Measurements from ENCODE around the gene SAV1. TPM values are rescaled to one million over a fixed set of nuclear protein-coding genes. Genes with fewer than 3 reads are reported as not detected.

Gene SAV1
- total and polyA plus RNA-seq, 8 donors = 11.2 to 58.0 (median 26.0) TPM

DNA sequence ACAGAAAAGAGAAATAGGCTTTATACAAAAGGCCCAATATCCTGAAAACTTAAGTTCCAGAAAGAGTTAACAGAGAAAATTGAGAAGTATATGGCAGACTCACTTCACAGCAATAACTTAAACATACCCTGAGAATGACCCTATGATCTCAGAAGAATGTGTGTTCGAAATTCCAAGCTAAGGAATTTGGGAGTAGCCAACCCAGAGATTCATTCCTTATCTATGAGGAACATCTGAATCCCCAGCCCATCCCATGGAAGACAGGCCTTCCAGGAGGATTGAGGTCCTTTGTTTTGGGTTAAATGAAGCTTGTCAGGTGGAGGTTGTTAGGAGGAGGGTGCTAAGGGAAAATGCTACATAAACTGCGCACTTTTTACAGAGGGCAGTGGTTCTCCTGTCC lies 7.5 kb upstream of the SAV1 start:
- intact Hi-C loops (cut with DNase I; ENCODE audit: low total_unique reads) = no loop called here
- TF ChIP-seq POLR2AphosphoS5 (IDR thresholded peaks at IDR 0.05) (no peak), POLR2A (IDR thresholded peaks at IDR 0.05) (no peak), EP300 (IDR thresholded peaks at IDR 0.05) (no peak)
- 80 to 91% (median 85%) methylated on average over 2 of the region's 2 CpGs for WGBS, 5 donors
- Histone ChIP-seq H3K4me1 (peaks cover 9 to 34% (median 15%) of the 10 kb centered on the region in 4 donors), H3K4me3 (no peak overlapping the region), H3K36me3 (no peaks in the 10 kb centered on the region), H3K9me3 (no peaks in the 10 kb centered on the region), H3K27ac (no peak overlapping the region), H3K27me3 (no peaks in the 10 kb centered on the region)
- DNase-seq = no peak

GRCh38 chr14:50670866-50671256 lies 2.8 kb upstream of the SAV1 start:
- intact Hi-C loops (cut with DNase I; ENCODE audit: low total_unique reads) = no loop called here
- Histone ChIP-seq H3K4me3 (no peak overlapping the region), H3K36me3 (no peaks in the 10 kb centered on the region), H3K27ac (no peak overlapping the region), H3K9me3 (no peaks in the 10 kb centered on the region), H3K4me1 (peaks cover 3 to 23% (median 11%) of the 10 kb centered on the region in 4 donors), H3K27me3 (no peaks in the 10 kb centered on the region)
- TF ChIP-seq EP300 (IDR thresholded peaks at IDR 0.05) (no peak), CTCF (IDR thresholded peaks at IDR 0.05) (no peak), POLR2AphosphoS5 (IDR thresholded peaks at IDR 0.05) (no peak), POLR2A (IDR thresholded peaks at IDR 0.05) (no peak)
- no peak for DNase-seq
- 92 to 96% (median 95%) methylated on average over 6 of the region's 6 CpGs for WGBS, 5 donors

DNA sequence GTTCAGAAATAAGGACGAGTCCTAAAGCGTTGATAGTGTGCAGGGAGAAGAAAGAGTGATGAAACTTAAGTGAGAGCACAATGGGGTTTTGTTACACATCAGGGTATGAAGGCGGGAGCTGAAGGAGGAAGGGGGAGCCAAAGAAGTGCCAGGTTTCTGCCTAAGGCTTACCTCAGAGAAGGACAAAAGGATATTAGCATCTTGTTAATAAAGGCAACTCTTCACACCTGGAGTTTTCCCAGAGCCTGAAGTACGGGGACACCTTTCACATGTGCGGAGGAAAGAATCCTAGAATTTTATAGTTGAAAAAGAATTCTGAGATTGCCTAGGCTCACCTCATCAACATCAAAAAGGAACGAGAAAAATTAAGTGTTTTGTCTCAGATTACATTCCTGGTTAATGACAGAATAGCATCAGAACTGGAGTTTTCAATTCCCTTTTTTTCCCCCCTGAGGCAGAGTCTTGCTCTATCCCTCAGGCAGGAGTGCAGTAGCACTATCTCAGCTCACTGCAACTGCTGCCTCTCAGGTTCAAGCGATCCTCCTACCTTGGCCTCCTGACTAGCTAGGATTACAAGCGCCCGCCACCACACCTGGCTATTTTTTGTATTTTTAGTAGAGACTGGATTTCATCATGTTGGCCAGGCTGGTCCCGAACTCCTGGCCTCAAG lies 2.2 kb upstream of the SAV1 start:
- no peak for TF ChIP-seq CTCF (IDR thresholded peaks at IDR 0.05)
- TF ChIP-seq POLR2A (IDR thresholded peaks at IDR 0.05) = no peak
- TF ChIP-seq EP300 (IDR thresholded peaks at IDR 0.05) = no peak
- TF ChIP-seq POLR2AphosphoS5 (IDR thresholded peaks at IDR 0.05) = no peak
- Histone ChIP-seq H3K9me3 (no peaks in the 10 kb centered on the region), H3K27ac (no peak overlapping the region)

DNA sequence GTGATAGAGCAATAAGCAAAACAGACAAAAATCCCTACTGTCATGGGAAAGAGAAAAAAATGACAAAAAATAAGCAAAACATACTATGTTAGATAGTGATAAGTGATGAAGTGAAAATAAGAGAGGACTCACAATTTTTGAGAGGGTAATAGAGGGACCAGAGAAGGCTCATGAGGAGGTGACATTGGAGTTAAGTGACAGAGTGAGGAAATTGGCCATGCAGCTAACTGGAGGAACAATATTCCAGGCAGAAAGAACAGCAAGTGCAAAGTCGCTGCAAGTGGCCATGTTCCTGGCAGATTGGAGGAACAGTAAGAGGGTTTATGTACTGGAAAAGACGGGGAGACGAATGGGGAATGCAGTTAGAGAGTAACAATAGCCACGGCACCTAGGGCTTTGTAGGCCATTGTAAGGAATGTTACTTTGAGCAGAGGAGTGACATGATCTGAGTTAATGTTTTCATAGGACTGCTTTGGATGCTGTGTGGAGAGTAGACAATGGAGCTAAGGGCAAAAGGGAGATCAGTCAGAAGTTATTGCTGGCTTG lies 1.4 kb upstream of the SAV1 start:
- no peak overlapping the region for H3K4me3 ChIP-seq
- 90 to 96% (median 94%) methylated on average over 4 of the region's 4 CpGs for WGBS, 5 donors
- no peak for TF ChIP-seq EP300 (IDR thresholded peaks at IDR 0.05)
- TF ChIP-seq POLR2AphosphoS5 (IDR thresholded peaks at IDR 0.05) = no peak
- no peak for TF ChIP-seq POLR2A (IDR thresholded peaks at IDR 0.05)
- no peak for TF ChIP-seq CTCF (IDR thresholded peaks at IDR 0.05)

More for the DNA sequence above, 2.2 kb upstream of the SAV1 start:
- intact Hi-C loops (cut with DNase I; ENCODE audit: low total_unique reads) = no loop called here
- DNase-seq = no peak
- H3K27me3 ChIP-seq = no peaks in the 10 kb centered on the region
- no peaks in the 10 kb centered on the region for H3K36me3 ChIP-seq
- H3K4me3 ChIP-seq = no peak overlapping the region
- 88 to 93% (median 89%) methylated on average over 10 of the region's 10 CpGs for WGBS, 5 donors
- H3K4me1 ChIP-seq = peaks cover 7 to 29% (median 16%) of the 10 kb centered on the region in 4 donors

DNA sequence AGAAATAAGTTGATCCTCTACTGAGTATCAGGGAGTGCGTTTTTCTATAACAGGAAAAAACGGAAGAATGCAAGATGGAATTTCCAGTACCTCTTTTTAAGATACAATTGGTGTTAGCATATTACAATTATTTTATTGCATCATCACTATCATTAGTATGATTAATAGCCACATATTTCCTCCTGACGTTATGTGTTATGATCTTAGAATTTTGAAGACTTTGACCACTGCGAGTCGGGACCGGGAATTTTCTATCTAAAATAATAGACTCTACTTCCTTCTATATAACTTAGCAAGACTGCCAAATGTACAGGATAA lies 679 bp upstream of the SAV1 start:
- 2 to 9% (median 6%) methylated on average over 6 of the region's 6 CpGs for WGBS, 5 donors
- H3K9me3 ChIP-seq = no peaks in the 10 kb centered on the region
- H3K4me3 ChIP-seq = peak overlapping the region; percentile 62 to 87 (median 80)
- intact Hi-C loops (cut with DNase I; ENCODE audit: low total_unique reads) = no loop called here
- DNase-seq = no peak
- peak overlapping the region in 4 of 5 donors; percentile 96 to 99 (median 98) for H3K27ac ChIP-seq
- no peaks in the 10 kb centered on the region for H3K27me3 ChIP-seq
- H3K36me3 ChIP-seq = peaks cover 0 to 9% (median 7%) of the 10 kb centered on the region in 4 donors
- peaks cover 7 to 37% (median 23%) of the 10 kb centered on the region in 4 donors for H3K4me1 ChIP-seq
- TF ChIP-seq POLR2A (IDR thresholded peaks at IDR 0.05) = no peak
- no peak for TF ChIP-seq EP300 (IDR thresholded peaks at IDR 0.05)
- no peak for TF ChIP-seq CTCF (IDR thresholded peaks at IDR 0.05)
- TF ChIP-seq POLR2AphosphoS5 (IDR thresholded peaks at IDR 0.05) = no peak

More for the DNA sequence above, 1.4 kb upstream of the SAV1 start:
- no peak for DNase-seq
- Histone ChIP-seq H3K27me3 (no peaks in the 10 kb centered on the region), H3K27ac (peak overlapping the region in 2 of 5 donors; percentile 96 to 98), H3K9me3 (no peaks in the 10 kb centered on the region), H3K36me3 (peaks cover 0 to 4% (median 4%) of the 10 kb centered on the region in 4 donors), H3K4me1 (peaks cover 7 to 30% (median 19%) of the 10 kb centered on the region in 4 donors)
- intact Hi-C loops (cut with DNase I; ENCODE audit: low total_unique reads) = no loop called here

Measured in stomach (tissue), 9 donors.